SK-N-SH treated with all-trans-retinoic acid at 6 μM for 48 hours (cell line): ENCODE results near the gene MPZL3.

Experiments used
- ATAC-seq: fragments of 200-7000 bp; cut with Tn5 transposase; 3 replicates; pipeline ENCODE4 v1.9.1; 2020; ENCODE audit warnings: mild to moderate bottlenecking, moderate library complexity
- ARNTL ChIP-seq: fragments of 450-650 bp; formaldehyde crosslinking; IDR thresholded peaks from 2 replicates; pipeline ENCODE4 v1.5.0; 2020; ENCODE audit warnings: low read depth, mild to moderate bottlenecking, moderate library complexity, borderline replicate concordance
- BACH2 ChIP-seq: fragments of 250-450 bp; sonication (Bioruptor Pico); IDR thresholded peaks from 2 replicates; pipeline ENCODE4 v1.9.0; 2021; ENCODE audit warnings: mild to moderate bottlenecking, borderline replicate concordance
- CREB5 ChIP-seq: fragments of 250-450 bp; sonication (Bioruptor Pico); IDR thresholded peaks from 2 replicates; pipeline ENCODE4 v1.5.1; 2020; ENCODE audit warnings: low read depth, mild to moderate bottlenecking, moderate library complexity
- CSDC2 ChIP-seq: fragments of 250-450 bp; sonication (Bioruptor Pico); IDR thresholded peaks from 2 replicates; pipeline ENCODE4 v1.5.0; 2020; ENCODE audit warnings: mild to moderate bottlenecking, moderate library complexity
- CSRNP3 ChIP-seq: fragments of 250-450 bp; sonication (Bioruptor Pico); IDR thresholded peaks from 2 replicates; pipeline ENCODE4 v1.5.1; 2021; ENCODE audit warnings: mild to moderate bottlenecking, moderate library complexity
- ESRRG ChIP-seq: fragments of 250-450 bp; sonication (Bioruptor Pico); IDR thresholded peaks from 2 replicates; pipeline ENCODE4 v1.6.1; 2021; ENCODE audit warnings: mild to moderate bottlenecking
- GLIS3 ChIP-seq: fragments of 250-450 bp; sonication (Bioruptor Pico); IDR thresholded peaks from 2 replicates; pipeline ENCODE4 v1.5.0; 2020; ENCODE audit warnings: mild to moderate bottlenecking, moderate library complexity
- ISL1 ChIP-seq: fragments of 250-450 bp; sonication (Bioruptor Pico); IDR thresholded peaks from 2 replicates; pipeline ENCODE4 v2.1.2; 2022; ENCODE audit warnings: mild to moderate bottlenecking, moderate library complexity
- OSR1 ChIP-seq: fragments of 250-450 bp; sonication (Bioruptor Pico); IDR thresholded peaks from 2 replicates; pipeline ENCODE4 v1.8.0; 2022; ENCODE audit warnings: moderate library complexity, mild to moderate bottlenecking, inconsistent platforms
- PATZ1 ChIP-seq: fragments of 250-450 bp; sonication (Bioruptor Pico); IDR thresholded peaks from 2 replicates; pipeline ENCODE4 v1.8.0; 2020; ENCODE audit warnings: mild to moderate bottlenecking, moderate library complexity, borderline replicate concordance
- POU6F1 ChIP-seq: fragments of 250-450 bp; sonication (Bioruptor Pico); IDR thresholded peaks from 2 replicates; pipeline ENCODE4 v1.8.0; 2021; ENCODE audit warnings: low read depth, mild to moderate bottlenecking, moderate library complexity, borderline replicate concordance
- PPARA ChIP-seq: fragments of 250-450 bp; sonication (Bioruptor Pico); IDR thresholded peaks from 2 replicates; pipeline ENCODE4 v1.5.0; 2020; ENCODE audit warnings: mild to moderate bottlenecking, borderline replicate concordance
- RARB ChIP-seq: fragments of 250-450 bp; sonication (Bioruptor Pico); IDR thresholded peaks from 2 replicates; pipeline ENCODE4 v1.8.0; 2021; ENCODE audit warnings: mild to moderate bottlenecking, moderate library complexity
- SNAI2 ChIP-seq: fragments of 250-450 bp; sonication (Bioruptor Pico); IDR thresholded peaks from 2 replicates; pipeline ENCODE4 v1.5.0; 2020; ENCODE audit warnings: mild to moderate bottlenecking, moderate library complexity
- TCF4 ChIP-seq: fragments of 250-450 bp; sonication (Bioruptor Pico); IDR thresholded peaks from 2 replicates; pipeline ENCODE4 v1.8.0; 2021; ENCODE audit warnings: mild to moderate bottlenecking, moderate library complexity, borderline replicate concordance
- TOX ChIP-seq: fragments of 250-450 bp; sonication (Bioruptor Pico); IDR thresholded peaks from 2 replicates; pipeline ENCODE4 v1.8.0; 2021; ENCODE audit warnings: mild to moderate bottlenecking, moderate library complexity, borderline replicate concordance
- ZC3H10 ChIP-seq: fragments of 250-450 bp; sonication (Bioruptor Pico); IDR thresholded peaks from 2 replicates; pipeline ENCODE4 v1.5.1; 2021; ENCODE audit warnings: mild to moderate bottlenecking, moderate library complexity
- ZFP3 ChIP-seq: fragments of 250-450 bp; sonication (Bioruptor Pico); IDR thresholded peaks from 2 replicates; pipeline ENCODE4 v1.5.0; 2020; ENCODE audit warnings: mild to moderate bottlenecking, moderate library complexity
- ZFP30 ChIP-seq: fragments of 450-650 bp; formaldehyde crosslinking; IDR thresholded peaks from 2 replicates; pipeline ENCODE4 v1.5.0; 2022; ENCODE audit warnings: mild to moderate bottlenecking, moderate library complexity
- ZNF565 ChIP-seq: fragments of 450-650 bp; formaldehyde crosslinking; conservative IDR thresholded peaks from 2 replicates; pipeline ENCODE4 v1.5.0; 2020; ENCODE audit warnings: low read depth, mild to moderate bottlenecking, moderate library complexity
- ZNF70 ChIP-seq: fragments of 450-650 bp; formaldehyde crosslinking; IDR thresholded peaks from 2 replicates; pipeline ENCODE4 v1.5.0; 2020; ENCODE audit warnings: mild to moderate bottlenecking, moderate library complexity
- ZNF8 ChIP-seq: fragments of 450-650 bp; formaldehyde crosslinking; IDR thresholded peaks from 2 replicates; pipeline ENCODE4 v1.5.0; 2020; ENCODE audit warnings: mild to moderate bottlenecking, moderate library complexity
- TF ChIP-seq, protein P1 (sequence below): fragments of 250-450 bp; sonication (Bioruptor Pico); IDR thresholded peaks from 2 replicates; pipeline ENCODE4 v1.5.0; 2020; ENCODE audit warnings: mild to moderate bottlenecking, moderate library complexity

Gene MPZL3

GRCh38 chr11:118263112-118263511 is 10.9 kb upstream of the MPZL3 start:
- no peak for ATAC-seq

GRCh38 chr11:118260353-118260752 is 8.2 kb upstream of the MPZL3 start:
- ATAC-seq = no peak
- TF ChIP-seq, protein P1, sequence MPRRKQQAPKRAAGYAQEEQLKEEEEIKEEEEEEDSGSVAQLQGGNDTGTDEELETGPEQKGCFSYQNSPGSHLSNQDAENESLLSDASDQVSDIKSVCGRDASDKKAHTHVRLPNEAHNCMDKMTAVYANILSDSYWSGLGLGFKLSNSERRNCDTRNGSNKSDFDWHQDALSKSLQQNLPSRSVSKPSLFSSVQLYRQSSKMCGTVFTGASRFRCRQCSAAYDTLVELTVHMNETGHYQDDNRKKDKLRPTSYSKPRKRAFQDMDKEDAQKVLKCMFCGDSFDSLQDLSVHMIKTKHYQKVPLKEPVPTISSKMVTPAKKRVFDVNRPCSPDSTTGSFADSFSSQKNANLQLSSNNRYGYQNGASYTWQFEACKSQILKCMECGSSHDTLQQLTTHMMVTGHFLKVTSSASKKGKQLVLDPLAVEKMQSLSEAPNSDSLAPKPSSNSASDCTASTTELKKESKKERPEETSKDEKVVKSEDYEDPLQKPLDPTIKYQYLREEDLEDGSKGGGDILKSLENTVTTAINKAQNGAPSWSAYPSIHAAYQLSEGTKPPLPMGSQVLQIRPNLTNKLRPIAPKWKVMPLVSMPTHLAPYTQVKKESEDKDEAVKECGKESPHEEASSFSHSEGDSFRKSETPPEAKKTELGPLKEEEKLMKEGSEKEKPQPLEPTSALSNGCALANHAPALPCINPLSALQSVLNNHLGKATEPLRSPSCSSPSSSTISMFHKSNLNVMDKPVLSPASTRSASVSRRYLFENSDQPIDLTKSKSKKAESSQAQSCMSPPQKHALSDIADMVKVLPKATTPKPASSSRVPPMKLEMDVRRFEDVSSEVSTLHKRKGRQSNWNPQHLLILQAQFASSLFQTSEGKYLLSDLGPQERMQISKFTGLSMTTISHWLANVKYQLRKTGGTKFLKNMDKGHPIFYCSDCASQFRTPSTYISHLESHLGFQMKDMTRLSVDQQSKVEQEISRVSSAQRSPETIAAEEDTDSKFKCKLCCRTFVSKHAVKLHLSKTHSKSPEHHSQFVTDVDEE (CRISPR knock-in tag) = no peak
- TF ChIP-seq TOX (no peak), OSR1 (CRISPR knock-in tag) (no peak), SNAI2 (no peak), PPARA (CRISPR knock-in tag) (no peak), ISL1 (no peak), ZNF8 (CRISPR knock-in tag) (no peak), RARB (CRISPR knock-in tag) (no peak), TCF4 (no peak), CSRNP3 (CRISPR knock-in tag) (no peak), GLIS3 (no peak), ZFP30 (CRISPR knock-in tag) (no peak), CREB5 (CRISPR knock-in tag) (no peak)

More at GRCh38 chr11:118263112-118263511, 10.9 kb upstream of the MPZL3 start:
- TF ChIP-seq ZNF565 = no peak
- TF ChIP-seq RARB (CRISPR knock-in tag) = no peak
- no peak for TF ChIP-seq TCF4
- no peak for TF ChIP-seq ZNF70

GRCh38 chr11:118259138-118259537 is 7.0 kb upstream of the MPZL3 start:
- TF ChIP-seq TCF4 (no peak), BACH2 (CRISPR knock-in tag) (no peak), ZFP3 (CRISPR knock-in tag) (no peak), ZC3H10 (no peak), PATZ1 (CRISPR knock-in tag) (no peak), ESRRG (CRISPR knock-in tag) (no peak), OSR1 (CRISPR knock-in tag) (no peak), PPARA (CRISPR knock-in tag) (no peak), ZFP30 (CRISPR knock-in tag) (no peak), GLIS3 (no peak), ISL1 (no peak), CSRNP3 (CRISPR knock-in tag) (no peak), CSDC2 (CRISPR knock-in tag) (no peak), ARNTL (CRISPR knock-in tag) (no peak), RARB (CRISPR knock-in tag) (no peak), POU6F1 (CRISPR knock-in tag) (no peak), SNAI2 (no peak), TOX (no peak)
- TF ChIP-seq, protein P1 (CRISPR knock-in tag) = no peak
- no peak for ATAC-seq
